GM23338 (cell line): ENCODE measurements around the gene UBE2S. TPM values are rescaled to one million over a fixed set of nuclear protein-coding genes. Genes with fewer than 3 reads are reported as not detected.

Source experiments
- ATAC-seq: fragments of 200-7000 bp; cut with Tn5 transposase; 3 replicates; pipeline ENCODE4 v1.9.1; 2020
- DNase-seq: peaks from one replicate; pipeline ENCODE4 v3.0.0-alpha.2; 2015; ENCODE audit warnings: low spot score
- H2AFZ ChIP-seq: fragments of 200-600 bp; sonication (generic); 2 replicates; pipeline ENCODE4 v1.8.0; 2016; ENCODE audit warnings: antibody characterized with exemption, mild to moderate bottlenecking, moderate library complexity
- H3F3A ChIP-seq: fragments of 200-600 bp; sonication (generic); replicated peaks from 2 replicates; pipeline ENCODE4 v1.8.0; 2017; ENCODE audit warnings: antibody characterized with exemption, mixed run types, low read depth
- H3K27ac ChIP-seq: fragments of 200-600 bp; sonication (generic); 2 replicates; pipeline ENCODE4 v1.6.1; 2016; ENCODE audit warnings: low read depth
- H3K27me3 ChIP-seq: fragments of 200-600 bp; sonication (generic); 2 replicates; pipeline ENCODE4 v1.8.0; 2016; ENCODE audit warnings: mild to moderate bottlenecking, mixed run types, moderate library complexity; ENCODE audit not compliant: insufficient read depth
- H3K36me3 ChIP-seq: fragments of 200-600 bp; sonication (generic); 2 replicates; pipeline ENCODE4 v1.8.0; 2016; ENCODE audit warnings: mild to moderate bottlenecking; ENCODE audit not compliant: insufficient read depth
- H3K4me1 ChIP-seq: fragments of 200-600 bp; sonication (generic); 2 replicates; pipeline ENCODE4 v1.8.0; 2016; ENCODE audit warnings: mild to moderate bottlenecking, moderate library complexity; ENCODE audit not compliant: insufficient read depth
- H3K4me2 ChIP-seq: fragments of 200-600 bp; sonication (generic); 2 replicates; pipeline ENCODE4 v1.7.1; 2017; ENCODE audit warnings: mixed run types
- H3K4me3 ChIP-seq: fragments of 200-600 bp; sonication (generic); 2 replicates; pipeline ENCODE4 v1.6.1; 2016; ENCODE audit warnings: mixed run types
- H3K79me2 ChIP-seq: fragments of 200-600 bp; sonication (generic); replicated peaks from 2 replicates; pipeline ENCODE4 v1.8.0; 2017; ENCODE audit warnings: mild to moderate bottlenecking; ENCODE audit not compliant: insufficient read depth
- H3K9me2 ChIP-seq: fragments of 200-600 bp; sonication (generic); 2 replicates; pipeline ENCODE4 v1.8.0; 2017; ENCODE audit not compliant: insufficient read depth
- H4K20me1 ChIP-seq: fragments of 200-600 bp; sonication (generic); replicated peaks from 2 replicates; pipeline ENCODE4 v1.8.0; 2017; ENCODE audit warnings: mild to moderate bottlenecking; ENCODE audit not compliant: insufficient read depth
- H3K27ac Mint-ChIP-seq: 2 replicates; pipeline ENCODE4 v1.8.0; 2020; ENCODE audit warnings: inconsistent platforms, mild to moderate bottlenecking, moderate library complexity, mixed read lengths
- H3K27me3 Mint-ChIP-seq: 3 replicates; pipeline ENCODE4 v1.8.0; 2022; ENCODE audit warnings: low read depth, mild to moderate bottlenecking, moderate library complexity, mixed read lengths, inconsistent platforms; ENCODE audit not compliant: insufficient read depth, poor library complexity
- H3K36me3 Mint-ChIP-seq: 3 replicates; pipeline ENCODE4 v1.8.0; 2021; ENCODE audit warnings: low read depth, mild to moderate bottlenecking, inconsistent platforms, moderate library complexity, mixed read lengths
- H3K4me1 Mint-ChIP-seq: 3 replicates; pipeline ENCODE4 v1.8.0; 2020; ENCODE audit warnings: mild to moderate bottlenecking, inconsistent platforms, mixed read lengths
- H3K4me3 Mint-ChIP-seq: 3 replicates; pipeline ENCODE4 v1.8.0; 2021; ENCODE audit warnings: moderate library complexity, mild to moderate bottlenecking, inconsistent platforms, mixed read lengths
- H3K9me3 Mint-ChIP-seq: 3 replicates; pipeline ENCODE4 v1.8.0; 2020; ENCODE audit warnings: moderate library complexity, mild to moderate bottlenecking, inconsistent platforms, mixed read lengths
- CREB1 ChIP-seq: fragments of 250-450 bp; sonication (Bioruptor Pico); IDR thresholded peaks from 2 replicates; pipeline ENCODE4 v1.5.0; 2020; ENCODE audit warnings: low read depth, mild to moderate bottlenecking, moderate library complexity
- EZH2 ChIP-seq: fragments of 200-600 bp; sonication (generic); IDR thresholded peaks from one replicate; pipeline ENCODE4 v1.8.0; 2017; ENCODE audit warnings: antibody characterized with exemption, mild to moderate bottlenecking, low read depth; ENCODE audit not compliant: unreplicated experiment
- NANOG ChIP-seq: IDR thresholded peaks from 2 replicates; pipeline ENCODE4 v1.6.1; 2016; ENCODE audit warnings: antibody characterized with exemption, borderline replicate concordance
- ZNF114 ChIP-seq: fragments of 250-450 bp; sonication (Bioruptor Pico); IDR thresholded peaks from 2 replicates; pipeline ENCODE4 v1.5.0; 2020; ENCODE audit warnings: mild to moderate bottlenecking, moderate library complexity
- ZNF331 ChIP-seq: fragments of 250-450 bp; sonication (Bioruptor Pico); IDR thresholded peaks from 2 replicates; pipeline ENCODE4 v1.5.0; 2020; ENCODE audit warnings: low read depth, mild to moderate bottlenecking, moderate library complexity
- polyA plus RNA-seq: library from polyadenylated mRNA; unstranded; fragments of >200 nt; fragmentation: Nextera tagmentation; extraction: Ambion mirVana; gene quantifications from 2 replicates; pipeline ENCODE4 v1.2.1, GENCODE V29; 2016
- total RNA-seq: library from RNA; depleted of rRNA; stranded (reverse); fragments of >200 nt; shearing (Covaris generic); gene quantifications from 2 replicates; pipeline ENCODE4 v1.2.3, GENCODE V29; 2014
- TF ChIP-seq, protein P1 (sequence below): fragments of 250-450 bp; sonication (Bioruptor Pico); IDR thresholded peaks from 2 replicates; pipeline ENCODE4 v1.5.0; 2020; ENCODE audit warnings: mild to moderate bottlenecking, moderate library complexity
- TF ChIP-seq, protein P2 (sequence below): IDR thresholded peaks from 2 replicates; pipeline ENCODE4 v1.6.1; 2016; ENCODE audit warnings: antibody characterized with exemption

Gene UBE2S
- total and polyA plus RNA-seq, 2 experiments from 2014 or later, result 363 to 533 TPM

DNA sequence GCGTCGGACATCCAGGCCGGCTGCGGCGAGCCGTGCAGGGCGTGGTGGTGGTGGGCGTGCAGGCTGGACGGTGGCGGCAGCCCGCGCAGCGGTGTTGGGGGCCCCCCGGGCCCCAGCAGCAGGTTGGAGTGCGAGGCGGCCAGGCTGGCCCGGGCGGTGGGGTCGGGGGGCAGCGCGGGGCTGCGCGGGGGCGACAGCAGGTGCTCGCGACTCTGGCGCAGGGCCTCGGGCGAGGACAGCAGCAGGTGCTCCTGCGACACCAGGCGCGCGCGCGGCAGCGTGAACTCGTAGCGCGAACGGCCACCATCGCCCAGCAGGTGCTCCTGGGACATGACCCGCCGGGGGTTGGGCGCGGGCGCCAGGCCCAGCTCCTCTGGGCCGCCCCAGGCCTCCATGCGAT is 25.7 kb upstream of the UBE2S start (continued):
- TF ChIP-seq ZNF331 (CRISPR knock-in tag) (no peak), EZH2 (no peak), NANOG (no peak), ZNF114 (CRISPR knock-in tag) (no peak)
- TF ChIP-seq, protein P1, sequence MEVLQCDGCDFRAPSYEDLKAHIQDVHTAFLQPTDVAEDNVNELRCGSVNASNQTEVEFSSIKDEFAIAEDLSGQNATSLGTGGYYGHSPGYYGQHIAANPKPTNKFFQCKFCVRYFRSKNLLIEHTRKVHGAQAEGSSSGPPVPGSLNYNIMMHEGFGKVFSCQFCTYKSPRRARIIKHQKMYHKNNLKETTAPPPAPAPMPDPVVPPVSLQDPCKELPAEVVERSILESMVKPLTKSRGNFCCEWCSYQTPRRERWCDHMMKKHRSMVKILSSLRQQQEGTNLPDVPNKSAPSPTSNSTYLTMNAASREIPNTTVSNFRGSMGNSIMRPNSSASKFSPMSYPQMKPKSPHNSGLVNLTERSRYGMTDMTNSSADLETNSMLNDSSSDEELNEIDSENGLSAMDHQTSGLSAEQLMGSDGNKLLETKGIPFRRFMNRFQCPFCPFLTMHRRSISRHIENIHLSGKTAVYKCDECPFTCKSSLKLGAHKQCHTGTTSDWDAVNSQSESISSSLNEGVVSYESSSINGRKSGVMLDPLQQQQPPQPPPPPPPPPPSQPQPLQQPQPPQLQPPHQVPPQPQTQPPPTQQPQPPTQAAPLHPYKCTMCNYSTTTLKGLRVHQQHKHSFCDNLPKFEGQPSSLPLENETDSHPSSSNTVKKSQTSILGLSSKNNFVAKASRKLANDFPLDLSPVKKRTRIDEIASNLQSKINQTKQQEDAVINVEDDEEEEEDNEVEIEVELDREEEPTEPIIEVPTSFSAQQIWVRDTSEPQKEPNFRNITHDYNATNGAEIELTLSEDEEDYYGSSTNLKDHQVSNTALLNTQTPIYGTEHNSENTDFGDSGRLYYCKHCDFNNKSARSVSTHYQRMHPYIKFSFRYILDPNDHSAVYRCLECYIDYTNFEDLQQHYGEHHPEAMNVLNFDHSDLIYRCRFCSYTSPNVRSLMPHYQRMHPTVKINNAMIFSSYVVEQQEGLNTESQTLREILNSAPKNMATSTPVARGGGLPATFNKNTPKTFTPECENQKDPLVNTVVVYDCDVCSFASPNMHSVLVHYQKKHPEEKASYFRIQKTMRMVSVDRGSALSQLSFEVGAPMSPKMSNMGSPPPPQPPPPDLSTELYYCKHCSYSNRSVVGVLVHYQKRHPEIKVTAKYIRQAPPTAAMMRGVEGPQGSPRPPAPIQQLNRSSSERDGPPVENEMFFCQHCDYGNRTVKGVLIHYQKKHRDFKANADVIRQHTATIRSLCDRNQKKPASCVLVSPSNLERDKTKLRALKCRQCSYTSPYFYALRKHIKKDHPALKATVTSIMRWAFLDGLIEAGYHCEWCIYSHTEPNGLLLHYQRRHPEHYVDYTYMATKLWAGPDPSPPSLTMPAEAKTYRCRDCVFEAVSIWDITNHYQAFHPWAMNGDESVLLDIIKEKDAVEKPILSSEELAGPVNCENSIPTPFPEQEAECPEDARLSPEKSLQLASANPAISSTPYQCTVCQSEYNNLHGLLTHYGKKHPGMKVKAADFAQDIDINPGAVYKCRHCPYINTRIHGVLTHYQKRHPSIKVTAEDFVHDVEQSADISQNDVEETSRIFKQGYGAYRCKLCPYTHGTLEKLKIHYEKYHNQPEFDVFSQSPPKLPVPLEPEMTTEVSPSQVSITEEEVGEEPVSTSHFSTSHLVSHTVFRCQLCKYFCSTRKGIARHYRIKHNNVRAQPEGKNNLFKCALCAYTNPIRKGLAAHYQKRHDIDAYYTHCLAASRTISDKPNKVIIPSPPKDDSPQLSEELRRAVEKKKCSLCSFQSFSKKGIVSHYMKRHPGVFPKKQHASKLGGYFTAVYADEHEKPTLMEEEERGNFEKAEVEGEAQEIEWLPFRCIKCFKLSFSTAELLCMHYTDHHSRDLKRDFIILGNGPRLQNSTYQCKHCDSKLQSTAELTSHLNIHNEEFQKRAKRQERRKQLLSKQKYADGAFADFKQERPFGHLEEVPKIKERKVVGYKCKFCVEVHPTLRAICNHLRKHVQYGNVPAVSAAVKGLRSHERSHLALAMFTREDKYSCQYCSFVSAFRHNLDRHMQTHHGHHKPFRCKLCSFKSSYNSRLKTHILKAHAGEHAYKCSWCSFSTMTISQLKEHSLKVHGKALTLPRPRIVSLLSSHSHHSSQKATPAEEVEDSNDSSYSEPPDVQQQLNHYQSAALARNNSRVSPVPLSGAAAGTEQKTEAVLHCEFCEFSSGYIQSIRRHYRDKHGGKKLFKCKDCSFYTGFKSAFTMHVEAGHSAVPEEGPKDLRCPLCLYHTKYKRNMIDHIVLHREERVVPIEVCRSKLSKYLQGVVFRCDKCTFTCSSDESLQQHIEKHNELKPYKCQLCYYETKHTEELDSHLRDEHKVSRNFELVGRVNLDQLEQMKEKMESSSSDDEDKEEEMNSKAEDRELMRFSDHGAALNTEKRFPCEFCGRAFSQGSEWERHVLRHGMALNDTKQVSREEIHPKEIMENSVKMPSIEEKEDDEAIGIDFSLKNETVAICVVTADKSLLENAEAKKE, result no peak

- Histone ChIP-seq H4K20me1 (no peaks in the 10 kb centered on the region), H3K36me3 (no peaks in the 10 kb centered on the region), H3F3A (no peaks in the 10 kb centered on the region; the same call in 1 of the 2 replicates), H3K79me2 (no peaks in the 10 kb centered on the region), H3K4me3 (no peak overlapping the region), H3K27ac (no peak overlapping the region), H3K4me1 (0 out of 2 replicates have a peak, but pooled peaks cover 7% of the 10 kb centered on the region), H2AFZ (no peak overlapping the region), H3K27me3 (peaks cover 15% of the 10 kb centered on the region; the same call in 1 of the 2 replicates), H3K9me2 (no peaks in the 10 kb centered on the region), H3K4me2 (no peak overlapping the region)
- DNase-seq (no peak), ATAC-seq (no peak)
- H3K27ac Mint-ChIP-seq, result no peak overlapping the region
- H3K4me1 Mint-ChIP-seq, result peaks cover 7% of the 10 kb centered on the region
- H3K27me3 Mint-ChIP-seq, result peaks cover 7% of the 10 kb centered on the region
- H3K9me3 Mint-ChIP-seq, result peaks cover 12% of the 10 kb centered on the region
- H3K4me3 Mint-ChIP-seq, result no peak overlapping the region
- no peaks in the 10 kb centered on the region for H3K36me3 Mint-ChIP-seq
- TF ChIP-seq NANOG (no peak), CREB1 (CRISPR knock-in tag) (peak; percentile 47; the same call in 1 of the 2 replicates)
- TF ChIP-seq, protein P2, sequence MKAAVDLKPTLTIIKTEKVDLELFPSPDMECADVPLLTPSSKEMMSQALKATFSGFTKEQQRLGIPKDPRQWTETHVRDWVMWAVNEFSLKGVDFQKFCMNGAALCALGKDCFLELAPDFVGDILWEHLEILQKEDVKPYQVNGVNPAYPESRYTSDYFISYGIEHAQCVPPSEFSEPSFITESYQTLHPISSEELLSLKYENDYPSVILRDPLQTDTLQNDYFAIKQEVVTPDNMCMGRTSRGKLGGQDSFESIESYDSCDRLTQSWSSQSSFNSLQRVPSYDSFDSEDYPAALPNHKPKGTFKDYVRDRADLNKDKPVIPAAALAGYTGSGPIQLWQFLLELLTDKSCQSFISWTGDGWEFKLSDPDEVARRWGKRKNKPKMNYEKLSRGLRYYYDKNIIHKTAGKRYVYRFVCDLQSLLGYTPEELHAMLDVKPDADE, result no peak
- TF ChIP-seq, protein P1, result no peak
These were observed 24.8 kb upstream of the UBE2S start for GRCh38 chr19:55432241-55432959.
